HG02973 (cell line): ENCODE measurements around the gene FYCO1.

Source experiments
- ATAC-seq: cut with Tn5 transposase; IDR thresholded peaks from one replicate; pipeline ENCODE4 v1.9.1; 2021; ENCODE audit warnings: moderate library complexity; ENCODE audit not compliant: unreplicated experiment

Gene FYCO1

DNA sequence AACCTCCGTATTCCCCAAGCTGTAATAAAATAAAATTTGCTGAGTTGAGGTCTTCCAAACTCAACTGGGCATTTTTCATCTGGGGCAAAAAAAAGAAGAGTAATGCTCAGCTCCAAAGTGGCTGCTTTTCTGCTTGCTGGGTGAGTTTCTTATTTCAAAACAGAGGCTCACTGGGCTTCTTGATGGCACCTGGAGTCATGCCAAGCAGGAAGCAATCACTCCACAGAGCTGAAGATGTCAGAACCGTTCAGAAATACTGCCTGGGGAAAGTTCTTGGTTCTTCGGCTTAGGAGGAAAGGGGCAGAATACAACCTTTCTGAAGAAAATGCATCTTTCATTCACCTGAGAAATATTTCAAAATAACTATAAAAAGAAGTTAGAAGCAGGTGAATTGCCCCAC lies 105.2 kb downstream of the FYCO1 start:
- no peak for ATAC-seq

DNA sequence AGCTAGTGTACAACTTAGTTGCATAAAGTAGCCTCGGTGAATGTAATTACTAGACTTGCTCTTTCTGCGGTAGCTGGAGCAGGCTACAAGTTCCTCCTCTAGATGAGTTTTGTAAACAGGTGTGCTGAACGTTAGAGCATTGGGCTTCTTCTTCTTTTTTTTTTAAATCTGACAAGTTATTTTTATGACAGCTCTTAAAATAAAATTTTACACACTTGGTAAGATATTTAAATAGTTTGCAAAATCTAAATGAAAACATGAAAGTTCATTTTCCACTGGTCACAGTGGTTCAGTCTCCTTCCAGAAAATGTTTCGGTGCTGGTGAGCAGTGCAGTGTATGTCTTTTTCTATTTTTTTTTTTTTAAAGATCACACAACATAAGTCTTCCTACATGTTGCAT lies 106.3 kb downstream of the FYCO1 start:
- no peak for ATAC-seq

DNA sequence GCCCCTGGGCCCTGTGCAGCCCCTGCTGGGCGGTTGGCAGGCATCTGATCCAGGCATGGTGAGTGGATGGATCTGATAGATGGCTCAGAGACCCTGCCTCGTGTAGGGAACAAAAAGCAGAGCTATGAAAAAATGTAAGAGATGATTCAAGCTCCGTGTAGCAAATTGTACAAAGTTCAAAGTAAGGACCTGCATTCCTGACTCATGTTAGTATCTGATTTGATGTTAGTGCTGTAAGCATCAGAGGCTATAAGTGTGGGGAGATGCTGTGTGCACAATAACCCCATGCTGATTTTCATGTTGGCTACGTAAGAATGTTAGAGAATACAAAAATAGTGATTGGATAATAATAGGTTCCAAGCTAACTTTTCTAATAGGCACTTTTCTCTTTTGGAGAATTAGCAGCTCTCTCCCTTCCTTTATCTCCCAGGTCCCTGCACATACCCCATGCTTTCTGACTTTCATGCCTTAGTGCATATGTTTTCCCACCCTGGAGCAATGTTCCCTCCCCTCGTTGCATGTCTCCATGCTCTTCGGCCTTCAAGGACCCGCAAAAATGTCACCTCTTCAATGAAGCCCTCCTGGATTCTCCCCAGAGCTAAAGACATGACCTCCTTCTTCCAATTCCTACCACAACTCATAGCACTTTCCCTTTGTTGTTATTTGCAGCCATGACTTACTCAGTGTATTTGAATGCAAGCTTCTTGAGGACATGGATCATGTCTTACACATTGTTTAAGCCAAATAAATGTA lies 107.7 kb downstream of the FYCO1 start:
- ATAC-seq: no peak

DNA sequence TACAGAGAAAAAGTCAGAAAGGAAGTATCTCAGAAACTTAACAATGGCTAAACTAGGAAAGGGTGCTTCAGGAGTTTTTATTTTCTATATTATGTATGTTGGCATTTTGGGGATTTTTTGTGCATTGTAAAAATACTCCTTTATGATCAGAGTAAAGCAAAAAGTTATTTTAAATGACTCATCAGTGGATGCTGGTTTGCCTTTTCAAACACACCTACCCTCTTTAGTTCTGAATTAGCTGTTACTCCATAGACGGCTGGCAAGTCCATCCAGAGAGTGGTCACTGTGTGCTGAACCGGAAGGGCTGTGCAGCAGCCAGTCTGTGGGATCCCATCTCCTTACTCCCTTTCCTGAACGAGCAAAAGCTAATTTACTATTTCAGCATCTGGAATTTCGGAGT lies 108.3 kb downstream of the FYCO1 start:
- no peak for ATAC-seq

DNA sequence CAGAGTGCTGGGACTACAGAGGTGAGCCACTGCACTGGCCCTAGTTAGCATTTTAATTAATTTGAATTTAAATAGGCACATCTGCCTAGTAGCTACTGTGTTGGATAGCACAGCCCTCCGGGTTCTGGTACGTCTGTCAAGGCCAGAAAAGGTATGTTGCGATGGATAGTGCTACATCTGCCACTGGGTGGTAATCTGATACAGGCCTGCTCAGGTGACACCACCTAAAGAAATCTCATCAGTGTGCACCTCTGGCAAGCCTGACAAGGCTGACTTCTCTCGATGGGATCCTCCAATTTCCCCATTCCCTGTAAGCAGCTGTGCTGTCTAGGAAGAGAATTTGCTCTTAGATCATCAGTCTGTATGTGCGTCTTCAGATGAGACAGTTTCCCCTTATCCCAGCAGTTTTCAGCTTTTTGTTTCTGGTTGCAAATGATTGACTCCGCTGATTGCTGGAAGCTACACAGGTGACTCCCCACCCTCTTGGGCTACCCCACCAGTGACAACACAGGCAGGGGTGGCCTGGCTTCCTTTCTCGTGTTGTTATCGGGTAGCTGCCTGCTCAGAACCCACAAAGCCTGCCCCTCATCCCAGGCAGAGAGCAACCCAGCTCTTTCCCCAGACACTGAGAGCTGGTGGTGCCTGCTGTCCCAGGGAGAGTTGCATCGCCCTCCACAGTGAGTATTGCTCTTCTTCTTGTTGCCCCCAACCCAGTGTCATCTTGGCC lies 109.5 kb downstream of the FYCO1 start, which contains the start of gene CCR9:
Gene CCR9 (plus strand): TSS at position 565 of the 727 bp plus-strand sequence. CDS start 8,391 bp downstream, outside the sequence.
- ATAC-seq: no peak

DNA sequence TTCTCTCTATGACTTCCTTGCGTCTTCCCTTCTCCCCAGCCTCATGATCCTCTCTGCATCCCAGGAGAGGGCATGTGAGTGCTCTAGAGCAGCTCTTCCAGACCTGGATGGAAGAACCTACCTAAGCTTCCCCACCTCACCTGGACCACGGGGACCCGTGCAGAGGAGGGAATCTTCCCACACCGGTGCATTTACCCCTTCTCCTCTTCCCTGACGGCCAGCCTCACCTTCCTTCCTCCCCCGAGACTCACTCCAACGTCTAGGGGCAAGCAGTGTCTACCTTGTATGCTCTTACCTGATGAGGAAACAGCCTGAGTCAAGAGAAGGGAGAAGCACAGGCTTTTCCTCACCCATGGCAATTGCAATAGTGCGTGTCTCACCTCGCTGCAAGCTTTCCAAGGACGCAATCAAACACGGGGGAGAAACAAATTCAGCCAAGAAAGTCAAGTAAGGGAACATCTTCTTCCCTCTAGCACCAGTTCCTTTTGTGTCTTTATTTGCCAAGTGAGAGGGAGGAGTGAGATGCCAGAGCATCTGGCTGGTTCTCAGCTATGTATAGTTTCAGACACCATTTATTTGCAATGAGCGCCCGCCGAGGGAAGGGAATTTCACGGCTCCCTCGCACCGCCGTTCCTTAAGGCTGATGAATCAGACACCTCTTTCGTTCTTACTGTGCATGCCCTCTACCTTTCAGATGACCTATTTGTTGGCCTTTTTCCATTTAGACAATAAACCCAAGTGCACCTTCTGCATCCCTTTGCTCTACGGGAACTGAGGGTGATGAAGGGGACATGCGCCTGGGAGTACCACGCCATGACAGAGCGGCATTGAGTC lies 111.0 kb downstream of the FYCO1 start:
- ATAC-seq: no peak

DNA sequence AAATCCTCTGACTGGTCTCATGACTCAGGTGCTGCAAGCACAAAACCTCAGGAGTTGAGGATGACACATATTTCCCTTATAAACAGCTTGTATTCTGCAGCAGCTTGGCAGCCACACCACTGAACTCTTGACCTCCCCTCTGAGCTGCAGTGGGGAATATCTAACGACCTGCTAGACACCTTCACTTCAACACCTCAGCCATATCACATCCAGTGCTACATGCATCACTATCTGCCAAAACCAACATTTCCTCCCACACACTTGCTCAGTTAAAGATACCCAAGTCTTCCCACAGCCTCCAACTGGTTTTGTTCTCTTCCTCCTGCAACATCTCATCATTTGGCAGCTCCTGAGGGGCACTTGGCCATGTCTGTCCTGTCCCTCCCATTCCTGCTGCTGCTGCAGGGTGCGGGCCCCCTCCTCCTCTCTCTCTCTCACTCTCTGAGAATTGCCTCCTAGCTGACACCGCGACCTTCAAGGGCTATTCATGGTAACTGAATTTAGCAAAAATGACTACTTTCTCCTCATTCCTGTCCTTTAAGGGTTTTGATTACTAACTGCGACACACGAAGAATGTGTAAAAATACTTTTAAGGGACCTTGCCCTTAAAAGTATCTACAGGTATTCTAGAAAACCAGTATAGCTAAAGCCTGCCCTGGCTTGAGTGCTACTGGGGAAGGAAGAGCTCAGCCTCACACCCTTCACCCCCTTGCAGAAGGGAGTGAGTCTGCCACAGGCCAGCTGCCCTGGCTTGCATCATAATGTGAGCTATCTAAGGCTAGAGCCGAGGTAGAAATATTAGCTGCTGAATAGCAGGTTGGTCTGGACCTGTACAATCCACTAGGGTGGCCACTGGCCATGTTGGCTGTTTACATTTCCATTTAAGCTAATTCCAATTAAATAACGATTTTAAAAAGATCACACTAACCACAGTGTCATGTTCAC lies 114.3 kb downstream of the FYCO1 start:
- no peak for ATAC-seq

DNA sequence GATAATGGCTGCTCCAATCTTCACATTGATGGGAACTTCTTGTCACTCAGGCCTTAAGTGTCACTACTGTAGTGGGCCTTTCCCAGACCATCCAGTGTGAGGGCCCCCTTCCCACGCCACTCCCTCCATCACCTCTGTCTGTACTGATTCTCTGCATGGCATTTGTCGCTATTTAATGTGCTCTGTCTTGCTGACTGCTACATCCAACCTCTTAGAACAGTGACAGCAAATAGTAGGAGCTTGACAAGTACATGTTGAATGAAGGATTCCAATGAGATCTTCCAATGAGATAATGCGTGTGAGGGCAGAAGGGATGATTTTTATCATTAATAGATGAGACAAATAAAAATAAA lies 114.9 kb downstream of the FYCO1 start:
- ATAC-seq: no peak

DNA sequence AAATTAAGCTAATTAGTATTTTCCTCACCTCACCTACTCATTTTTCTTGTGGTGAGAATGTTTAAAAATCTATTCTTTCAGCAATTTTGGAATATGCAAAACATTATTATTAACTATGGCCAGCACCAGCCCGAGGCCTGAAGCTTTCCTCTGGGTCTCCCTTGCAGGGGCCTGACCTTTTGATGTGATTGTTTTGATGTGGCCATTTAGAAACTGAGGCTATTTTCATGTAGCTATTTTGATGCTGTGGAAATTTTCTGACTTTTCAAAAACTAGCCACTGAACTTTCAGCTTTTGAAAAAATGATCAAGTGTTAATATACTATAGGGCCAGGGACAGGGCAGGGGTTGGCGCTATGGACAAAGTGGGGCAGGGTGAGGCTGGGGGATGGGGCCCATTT lies 117.5 kb downstream of the FYCO1 start:
- ATAC-seq: no peak

DNA sequence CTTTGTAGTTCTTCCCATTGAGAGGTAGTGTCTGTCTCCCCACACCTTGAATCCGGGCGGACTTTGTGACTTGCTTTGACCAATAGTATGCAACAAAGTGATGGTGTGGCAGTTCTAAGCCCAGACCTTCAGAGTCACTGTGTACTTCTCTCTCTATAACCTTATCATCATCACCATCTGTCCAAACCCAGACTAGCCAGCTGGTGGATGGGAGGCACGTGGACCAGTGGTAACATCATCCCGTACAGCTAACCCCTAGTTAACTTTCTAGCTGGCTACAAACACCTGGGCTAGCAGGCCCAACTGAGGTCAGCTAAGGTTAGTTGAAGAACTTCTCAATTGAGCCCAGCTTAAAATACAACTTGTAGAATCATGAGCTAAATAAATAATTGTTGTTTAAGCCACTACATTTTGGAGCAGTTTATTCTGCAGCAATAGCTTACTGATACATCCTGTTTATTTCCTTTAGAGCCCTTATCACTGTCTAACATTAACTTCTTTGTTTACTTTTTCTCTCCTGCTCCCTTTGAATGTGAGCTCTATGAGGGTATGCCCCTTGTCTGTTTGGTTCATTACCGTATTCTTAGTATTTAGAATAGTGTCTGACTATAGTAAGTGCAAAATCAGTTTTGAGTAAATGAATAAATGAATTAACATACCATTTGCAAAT lies 120.8 kb downstream of the FYCO1 start:
- ATAC-seq: no peak

DNA sequence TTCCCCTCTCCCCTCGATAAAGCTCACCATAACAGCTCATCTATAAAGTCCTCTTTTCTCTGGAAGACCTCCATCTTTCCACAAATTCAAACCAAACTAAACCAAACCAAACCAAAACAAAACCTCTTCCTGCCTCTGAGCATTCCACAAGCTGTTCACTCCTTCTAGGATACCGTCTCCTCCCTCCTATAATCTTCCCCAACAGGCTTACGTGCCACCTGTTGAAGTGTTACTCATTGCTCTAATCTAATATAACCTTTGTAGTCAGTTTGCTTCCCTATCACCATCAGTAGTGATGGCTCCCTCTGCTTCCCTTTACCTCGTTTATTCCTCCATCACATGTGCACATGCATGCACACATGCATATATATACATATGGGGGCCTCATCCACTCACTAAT lies 122.0 kb downstream of the FYCO1 start:
- no peak for ATAC-seq

DNA sequence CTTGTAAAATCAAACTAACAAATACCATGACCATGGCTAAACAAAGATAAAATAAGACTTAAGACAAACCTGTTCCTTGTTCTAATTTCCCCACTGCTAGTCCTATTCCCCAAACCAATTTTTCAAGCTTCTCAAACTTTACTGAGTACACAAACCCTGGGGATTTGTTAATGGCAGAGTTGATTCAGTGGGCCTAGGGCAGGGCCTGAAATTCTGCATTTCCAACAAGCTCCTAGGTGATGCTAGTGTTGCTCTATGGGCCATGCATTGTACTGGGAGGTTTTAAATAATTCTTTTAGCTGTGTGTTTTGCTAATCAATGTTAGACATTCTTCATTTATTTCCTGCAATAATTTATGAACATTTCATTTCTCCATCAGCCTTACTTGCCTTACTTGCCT lies 122.6 kb downstream of the FYCO1 start:
- no peak for ATAC-seq

DNA sequence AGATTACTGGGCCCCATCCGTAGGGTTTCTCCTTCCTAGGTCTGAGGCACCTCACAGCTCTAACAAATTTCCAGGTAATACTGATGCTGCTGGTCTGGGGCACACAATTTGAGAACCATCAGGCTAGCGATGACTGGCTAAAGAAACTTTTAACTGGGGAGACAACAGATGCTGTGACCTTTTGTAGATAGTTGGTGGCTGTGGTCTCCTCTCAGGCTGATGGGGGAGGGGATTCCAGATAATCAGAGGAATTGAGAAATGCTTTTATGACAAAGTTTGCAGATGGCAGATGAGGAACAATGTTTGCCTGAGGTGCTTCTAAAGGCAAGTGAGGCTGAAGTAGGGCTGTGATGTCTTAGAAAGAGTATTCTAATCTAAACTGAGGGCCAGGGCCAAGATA lies 123.1 kb downstream of the FYCO1 start:
- ATAC-seq: no peak

DNA sequence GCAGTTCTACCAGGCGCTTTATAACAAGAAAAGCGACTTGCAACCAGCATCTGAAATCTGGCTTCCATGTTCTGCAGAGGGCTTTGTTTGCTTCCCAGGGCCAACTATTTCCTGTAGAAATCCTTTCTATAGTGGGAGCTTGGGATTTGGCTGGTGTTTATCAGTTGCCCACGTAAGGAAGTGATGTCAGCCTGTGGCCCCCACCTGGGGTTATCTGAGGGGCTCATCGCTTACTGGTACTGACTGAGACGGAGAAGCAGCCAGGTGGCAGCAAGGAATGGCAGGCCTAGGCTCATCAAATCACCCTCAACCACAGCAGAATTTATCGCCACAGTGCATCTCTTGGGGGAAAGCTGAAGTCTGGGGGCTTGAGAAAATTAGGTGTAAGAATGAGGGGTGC lies 123.8 kb downstream of the FYCO1 start:
- ATAC-seq: no peak

DNA sequence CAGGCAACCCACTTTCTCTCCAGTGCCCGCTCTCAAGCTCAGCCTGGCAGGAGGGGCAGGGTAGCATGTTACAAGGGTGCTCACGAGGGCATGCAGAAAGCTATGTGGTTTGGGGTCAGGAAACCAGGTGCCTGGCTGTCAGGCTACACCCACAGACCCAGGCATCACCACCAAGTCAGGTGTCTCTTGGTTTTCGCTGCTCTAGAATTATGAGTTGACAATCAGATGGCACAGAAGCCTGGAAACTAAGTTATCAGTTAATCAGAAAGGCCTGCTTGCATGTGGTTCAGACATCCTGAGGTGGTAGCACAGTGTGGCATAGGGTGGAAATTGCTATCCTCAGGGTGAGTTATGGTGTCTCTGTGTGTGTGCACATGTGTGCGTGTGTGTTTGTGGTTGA lies 125.5 kb downstream of the FYCO1 start:
- no peak for ATAC-seq

DNA sequence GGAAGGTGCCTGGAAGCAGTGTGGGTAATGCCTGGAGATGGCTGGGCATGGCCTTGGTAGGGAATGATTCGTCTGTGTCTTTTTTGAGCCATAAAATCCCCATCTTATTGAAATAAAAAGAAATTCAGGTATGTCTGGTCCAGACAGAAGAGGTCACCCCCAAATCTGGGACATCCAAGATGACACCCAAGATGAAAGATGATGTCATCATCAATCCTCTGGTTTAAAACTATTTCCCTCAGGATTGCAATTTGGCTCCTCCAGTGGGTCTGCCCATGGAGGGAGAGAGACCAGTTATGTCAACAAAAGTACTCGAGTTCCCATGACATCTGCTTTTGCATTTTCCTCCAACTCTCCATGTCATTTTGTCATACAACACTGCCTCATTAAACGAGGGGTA lies 126.0 kb downstream of the FYCO1 start:
- ATAC-seq: no peak

DNA sequence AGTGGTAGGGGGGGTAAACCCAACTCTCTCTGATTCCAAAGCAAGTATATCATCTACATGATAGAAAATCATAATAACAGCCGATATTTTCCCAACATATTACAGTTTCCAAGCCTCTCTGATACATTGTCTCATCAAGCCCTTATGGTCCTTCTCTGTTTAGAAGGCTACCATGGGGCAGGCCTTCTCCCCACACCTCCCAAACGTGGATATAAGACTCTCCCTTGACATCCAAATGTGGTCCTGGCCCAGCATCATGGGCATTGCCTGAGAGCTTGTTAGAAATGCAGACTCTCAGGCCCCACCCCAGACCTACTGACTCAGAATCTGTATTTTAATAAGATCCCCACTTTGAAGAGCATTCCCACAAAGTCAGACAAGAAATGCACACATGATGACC lies 127.0 kb downstream of the FYCO1 start:
- no peak for ATAC-seq

DNA sequence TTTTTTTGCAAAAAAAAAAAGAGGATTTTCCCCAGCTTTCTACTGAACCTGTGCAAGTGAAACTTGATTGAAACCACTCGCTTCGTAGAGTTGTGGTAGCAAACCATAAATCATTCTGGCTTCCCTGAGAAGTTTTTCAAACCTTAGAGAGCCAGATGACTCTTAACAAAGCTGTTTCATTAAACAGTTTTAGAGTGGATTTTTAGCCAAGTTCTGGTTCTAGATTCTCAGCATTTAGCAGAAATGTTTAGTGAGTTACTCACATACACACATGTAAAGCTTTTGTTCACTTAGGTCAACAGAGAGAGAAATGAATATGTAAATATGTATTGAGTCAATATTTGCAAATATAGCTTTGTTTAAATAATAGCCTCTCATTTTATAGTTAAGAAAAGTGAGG lies 127.4 kb downstream of the FYCO1 start:
- ATAC-seq: no peak
